ENCODE results near the gene HCN2. TPM values are rescaled to one million over a fixed set of nuclear protein-coding genes. Genes with fewer than 3 reads are reported as not detected.

Gene HCN2
- total RNA-seq, 4 donors from 2014 or later = 0.12 to 0.27 (median 0.21) TPM

GRCh38 chr19:566403-566802, 23.3 kb upstream of the HCN2 start:
- H3K4me1 ChIP-seq = peaks cover 0 to 7% (median 4%) of the 10 kb centered on the region in 3 donors
- no peaks in the 10 kb centered on the region for H3K36me3 ChIP-seq
- no peaks in the 10 kb centered on the region for H3K9me3 ChIP-seq
- peak; percentile 82 for ATAC-seq
- no peaks in the 10 kb centered on the region for H3K27me3 ChIP-seq
- H3K4me3 ChIP-seq = no peak overlapping the region
- peak overlapping the region in 1 of 4 donors; percentile 50 for H3K27ac ChIP-seq
- TF ChIP-seq POLR2AphosphoS5 (IDR thresholded peaks at IDR 0.05) (peak; percentile 73), EP300 (IDR thresholded peaks at IDR 0.05) (no peak)
- 27 to 37% methylated on average over 10 to 17 of the region's 19 CpGs for WGBS, 2 donors (ENCODE audit: low coverage in 1 of 2)

- Histone ChIP-seq H3K27ac (peak overlapping the region in 1 of 4 donors; percentile 50), H3K4me3 (no peak overlapping the region), H3K27me3 (no peaks in the 10 kb centered on the region), H3K9me3 (no peaks in the 10 kb centered on the region), H3K4me1 (peaks cover 0 to 12% (median 4%) of the 10 kb centered on the region in 3 donors), H3K36me3 (no peaks in the 10 kb centered on the region)
- no peak for TF ChIP-seq POLR2AphosphoS5 (IDR thresholded peaks at IDR 0.05)
- no peak for TF ChIP-seq POLR2A (IDR thresholded peaks at IDR 0.05)
- no peak for TF ChIP-seq CTCF (IDR thresholded peaks at IDR 0.05)
- no peak for TF ChIP-seq EP300 (IDR thresholded peaks at IDR 0.05)
- WGBS, 2 donors (ENCODE audit: low coverage in 1 of 2) = 60% methylated on average over 9 of the region's 16 CpGs; no CpG with 5 or more reads in 1 of the 2 donors
- no peak for ATAC-seq
These were observed 22.8 kb upstream of the HCN2 start for GRCh38 chr19:566844-567243.

GRCh38 chr19:567296-567900, 22.3 kb upstream of the HCN2 start:
- ATAC-seq = no peak
- no peak overlapping the region for H3K4me3 ChIP-seq
- TF ChIP-seq CTCF (IDR thresholded peaks at IDR 0.05) = no peak
- no peak for TF ChIP-seq POLR2A (IDR thresholded peaks at IDR 0.05)
- no peak for TF ChIP-seq POLR2AphosphoS5 (IDR thresholded peaks at IDR 0.05)
- no peak for TF ChIP-seq EP300 (IDR thresholded peaks at IDR 0.05)
- H3K4me1 ChIP-seq = peaks cover 0 to 12% (median 4%) of the 10 kb centered on the region in 3 donors
- WGBS, 2 donors (ENCODE audit: low coverage in 1 of 2) = 90 to 95% methylated on average over 8 to 14 of the region's 22 CpGs
- no peaks in the 10 kb centered on the region for H3K27me3 ChIP-seq
- no peaks in the 10 kb centered on the region for H3K36me3 ChIP-seq
- H3K9me3 ChIP-seq = no peaks in the 10 kb centered on the region
- H3K27ac ChIP-seq = no peak overlapping the region

DNA sequence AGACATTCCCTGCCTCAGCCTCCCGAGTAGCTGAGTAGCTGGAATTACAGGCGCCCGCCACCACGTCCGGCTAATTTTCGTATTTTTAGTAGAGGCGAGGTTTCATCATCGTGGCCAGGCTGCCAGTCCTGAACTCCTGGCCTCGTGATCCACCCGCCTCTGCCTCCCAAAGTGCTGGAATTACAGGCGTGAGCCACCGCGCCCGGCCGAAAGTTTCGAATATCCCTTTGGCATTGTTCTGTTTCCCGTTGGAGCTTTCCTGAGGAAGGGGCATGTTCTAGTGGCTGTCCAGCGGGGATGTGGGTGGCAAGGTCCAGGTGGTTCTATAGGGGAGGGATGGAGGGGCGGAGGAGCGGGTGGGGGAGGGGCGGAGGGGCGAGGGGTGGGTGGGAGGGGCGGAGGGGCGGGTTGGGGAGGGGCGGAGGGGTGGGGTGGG, 19.4 kb upstream of the HCN2 start:
- Histone ChIP-seq H3K27ac (no peak overlapping the region), H3K9me3 (no peaks in the 10 kb centered on the region), H3K4me1 (peaks cover 0 to 36% (median 22%) of the 10 kb centered on the region in 3 donors), H3K36me3 (no peaks in the 10 kb centered on the region), H3K27me3 (no peaks in the 10 kb centered on the region), H3K4me3 (no peak overlapping the region)
- 86% methylated on average over 14 of the region's 25 CpGs; no CpG with 5 or more reads in 1 of the 2 donors for WGBS, 2 donors (ENCODE audit: low coverage in 1 of 2)
- TF ChIP-seq POLR2AphosphoS5 (IDR thresholded peaks at IDR 0.05) (no peak), CTCF (IDR thresholded peaks at IDR 0.05) (no peak), POLR2A (IDR thresholded peaks at IDR 0.05) (no peak), EP300 (IDR thresholded peaks at IDR 0.05) (no peak)
- no peak for ATAC-seq

GRCh38 chr19:570937-571565, 18.6 kb upstream of the HCN2 start:
- Histone ChIP-seq H3K4me1 (peaks cover 0 to 44% (median 30%) of the 10 kb centered on the region in 3 donors), H3K27me3 (no peaks in the 10 kb centered on the region), H3K9me3 (no peaks in the 10 kb centered on the region), H3K36me3 (no peaks in the 10 kb centered on the region), H3K4me3 (peak overlapping the region; percentile 34 to 87), H3K27ac (peak overlapping the region in 3 of 4 donors; percentile 91 to 95 (median 93))
- no peak for ATAC-seq
- 2 to 5% methylated on average over 23 to 25 of the region's 45 CpGs for WGBS, 2 donors (ENCODE audit: low coverage in 1 of 2)
- TF ChIP-seq POLR2AphosphoS5 (IDR thresholded peaks at IDR 0.05) (no peak), POLR2A (IDR thresholded peaks at IDR 0.05) (no peak), EP300 (IDR thresholded peaks at IDR 0.05) (no peak), CTCF (IDR thresholded peaks at IDR 0.05) (no peak)
